ENCODE measurements around the gene KLK15.
"Not testable (repeated sequence)": the region's sequence is repeated elsewhere in the genome, so short reads cannot be mapped to it uniquely, and the experiment has no call there.

Gene KLK15

DNA sequence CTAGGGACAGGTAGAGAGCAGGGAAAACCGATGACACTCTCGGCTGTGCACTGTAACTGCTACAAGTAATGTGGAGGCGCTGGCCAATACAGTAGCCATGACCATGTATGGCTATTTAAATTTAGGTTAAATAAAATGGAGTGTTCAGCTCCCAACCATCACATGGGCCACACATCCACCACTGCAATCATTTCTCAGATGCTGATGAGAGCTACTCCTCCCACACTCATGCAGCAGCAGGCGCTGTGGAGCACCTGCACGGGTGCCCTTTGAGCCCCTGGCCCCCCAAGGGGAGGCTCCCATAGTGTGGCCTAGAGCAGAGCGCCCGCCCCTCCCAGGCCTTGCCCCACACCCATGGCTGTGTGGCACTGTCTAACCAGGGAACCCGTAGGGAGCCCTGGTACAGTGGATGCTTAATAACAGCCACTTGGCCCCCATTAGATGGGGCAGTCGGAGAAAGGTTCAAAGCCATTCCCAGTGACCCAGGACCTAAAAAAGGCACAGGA, 37.2 kb downstream of the KLK15 start:
- DNase-seq (ENCODE audit: low read depth) = no peak

DNA sequence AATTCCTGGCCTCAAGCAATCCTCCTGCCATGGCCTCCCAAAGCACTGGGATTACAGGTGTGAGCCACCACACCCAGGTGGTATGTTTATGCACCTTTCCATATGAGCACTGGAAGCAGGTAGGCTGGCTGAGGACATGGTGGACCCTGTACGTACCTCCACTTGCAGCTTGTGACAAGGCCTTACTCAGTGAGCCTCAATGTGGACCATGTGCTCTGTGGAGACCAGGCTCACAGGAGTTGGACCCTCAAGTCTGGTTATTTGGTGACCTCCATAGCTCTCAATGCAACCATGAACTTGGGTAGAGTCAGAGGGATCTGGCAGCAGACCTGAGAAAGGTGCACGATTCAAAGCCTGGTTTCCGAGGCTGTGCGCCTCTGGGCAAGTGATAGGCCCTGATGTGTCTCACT, 37.7 kb downstream of the KLK15 start:
- DNase-seq (ENCODE audit: low read depth) = no peak

DNA sequence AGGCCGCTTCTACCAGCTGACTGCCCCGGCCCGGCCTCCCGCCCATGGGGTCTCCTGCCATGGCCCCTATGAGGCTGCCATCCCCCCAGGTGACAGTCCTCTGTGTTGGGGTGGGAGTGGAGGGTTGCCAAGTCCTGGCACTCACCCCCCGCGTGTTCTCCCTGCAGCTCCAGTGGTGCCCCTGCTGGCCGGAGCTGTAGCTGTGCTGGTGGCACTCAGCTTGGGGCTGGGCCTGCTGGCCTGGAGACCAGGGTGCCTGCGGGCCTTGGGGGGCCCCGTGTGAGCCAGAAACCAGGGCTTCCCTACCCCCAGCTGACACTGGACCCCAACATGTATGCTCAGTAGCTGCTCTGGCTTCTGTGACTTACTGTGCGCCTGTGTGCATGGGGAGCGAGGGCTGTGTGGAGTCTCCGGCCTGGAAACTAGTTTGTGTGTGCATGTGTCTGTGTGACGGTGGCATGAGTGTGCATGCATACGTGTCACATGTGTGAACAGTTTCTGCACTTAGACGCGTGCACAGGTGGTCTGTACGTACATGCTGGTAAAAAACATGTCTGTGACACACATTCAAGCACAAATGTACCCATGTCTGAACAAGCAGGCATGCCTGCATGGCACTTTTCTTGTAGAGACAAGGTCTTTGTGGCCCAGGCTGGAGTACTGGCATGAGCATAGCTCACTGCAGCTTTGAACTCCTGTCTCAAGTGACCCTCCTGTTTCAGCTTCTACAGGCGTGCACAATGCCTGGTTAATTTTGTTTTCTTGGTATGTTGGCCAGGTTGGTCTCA, 38.3 kb downstream of the KLK15 start:
- DNase-seq (ENCODE audit: low read depth) = no peak

DNA sequence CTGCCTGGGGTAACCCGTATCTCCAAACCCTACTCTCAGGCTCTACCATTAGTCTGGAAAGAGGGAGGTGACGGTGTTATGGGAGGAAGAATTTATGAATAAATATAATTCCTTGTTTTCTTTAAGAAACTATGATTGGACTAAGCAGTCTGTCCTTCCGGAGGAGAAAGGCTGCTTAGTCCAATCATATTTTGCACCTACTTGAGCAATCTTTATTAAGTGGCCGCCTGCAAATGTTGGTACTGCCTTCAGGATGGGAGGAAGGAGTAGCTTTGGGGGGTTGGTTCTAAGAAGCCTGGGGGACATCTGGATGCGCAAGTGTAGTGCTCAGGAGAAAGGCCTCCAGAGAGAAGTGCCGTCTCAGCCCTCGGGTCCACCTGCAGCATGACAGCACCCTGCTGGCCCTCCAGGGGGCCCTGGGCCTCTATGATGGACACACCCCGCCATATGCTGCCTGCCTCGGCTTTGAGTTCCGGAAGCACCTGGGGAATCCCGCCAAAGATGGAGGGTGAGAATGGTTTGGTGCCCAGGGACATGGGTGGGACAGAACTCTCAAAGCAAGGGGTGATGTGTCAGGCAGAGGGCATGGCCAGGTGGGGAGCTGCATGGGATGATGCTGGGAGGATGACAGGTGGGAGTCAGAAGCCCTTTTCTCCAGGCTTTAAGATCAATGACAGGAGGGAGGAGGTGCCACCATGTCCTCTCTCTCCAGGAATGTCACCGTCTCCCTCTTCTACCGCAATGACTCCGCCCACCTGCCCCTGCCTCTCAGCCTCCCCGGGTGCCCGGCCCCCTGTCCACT, 39.1 kb downstream of the KLK15 start:
- DNase-seq (ENCODE audit: low read depth) = no peak

DNA sequence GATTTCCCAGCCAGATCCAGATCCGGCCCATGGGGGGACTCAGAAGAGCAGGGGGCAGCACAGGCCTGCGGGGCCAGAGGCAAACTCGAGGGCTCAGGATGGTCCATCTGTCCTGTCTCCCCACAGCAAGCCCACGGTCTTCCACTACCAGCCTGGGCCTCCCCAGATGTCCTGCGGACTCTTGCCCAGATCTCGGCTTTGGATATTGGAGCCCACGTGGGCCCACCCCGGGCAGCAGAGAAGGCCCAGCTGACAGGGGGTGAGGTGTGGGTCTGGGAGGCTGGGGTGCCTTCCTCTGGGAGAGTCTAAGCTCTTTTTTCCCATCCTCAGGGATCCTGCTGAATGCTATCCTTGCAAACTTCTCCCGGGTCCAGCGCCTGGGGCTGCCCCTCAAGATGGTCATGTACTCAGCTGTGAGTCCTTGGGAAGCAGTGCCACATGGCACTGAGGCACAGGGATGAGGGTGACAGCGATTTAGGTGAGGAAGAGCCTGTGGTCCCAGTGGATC, 39.8 kb downstream of the KLK15 start:
- DNase-seq (ENCODE audit: low read depth) = no peak

DNA sequence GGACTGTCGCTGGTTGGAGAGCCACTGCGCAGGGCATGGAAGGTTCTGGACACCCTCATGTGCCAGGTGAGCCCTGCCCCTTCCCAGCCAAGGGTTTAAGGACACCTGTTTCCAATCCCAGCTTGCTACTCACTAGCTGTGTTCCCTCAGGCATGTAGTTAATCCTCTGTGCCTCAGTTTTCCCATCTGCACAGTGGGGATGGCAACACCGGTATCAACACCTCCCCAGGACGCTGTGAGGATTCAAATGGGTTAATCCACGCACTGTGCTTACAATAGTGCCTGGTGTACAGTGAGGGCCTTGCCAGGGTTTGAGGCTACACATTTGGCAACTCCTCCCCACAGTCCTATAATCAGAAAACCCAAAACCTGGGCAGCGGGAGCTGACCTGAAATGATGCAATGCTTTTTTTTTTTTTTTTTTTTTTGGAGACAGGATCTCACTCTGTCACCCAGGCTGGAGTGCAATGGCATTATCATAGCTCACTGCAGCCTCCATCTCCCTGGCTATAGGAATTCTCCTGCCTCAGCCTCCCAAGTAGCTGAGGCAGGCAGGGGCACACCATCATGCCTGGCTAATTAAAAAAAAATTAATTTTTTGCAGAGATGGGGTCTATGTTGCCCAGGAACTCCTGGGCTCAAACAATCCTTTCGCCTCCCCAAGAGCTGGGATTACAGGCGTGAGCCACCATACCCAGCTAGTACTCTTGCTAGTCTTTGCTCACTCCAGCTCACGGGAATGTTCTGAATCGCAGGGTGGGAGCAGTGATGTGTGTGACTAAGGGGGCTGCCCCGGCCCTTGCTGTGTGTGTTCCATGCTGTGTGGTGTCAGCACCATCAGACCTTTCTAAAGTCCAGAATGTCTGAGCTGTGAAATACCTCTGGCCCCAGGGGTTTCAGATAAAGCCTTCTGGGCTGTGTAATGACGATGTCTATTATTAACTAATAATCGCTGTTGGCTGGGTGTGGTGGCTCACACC, 40.8 kb downstream of the KLK15 start:
- DNase-seq (ENCODE audit: low read depth) = no peak

DNA sequence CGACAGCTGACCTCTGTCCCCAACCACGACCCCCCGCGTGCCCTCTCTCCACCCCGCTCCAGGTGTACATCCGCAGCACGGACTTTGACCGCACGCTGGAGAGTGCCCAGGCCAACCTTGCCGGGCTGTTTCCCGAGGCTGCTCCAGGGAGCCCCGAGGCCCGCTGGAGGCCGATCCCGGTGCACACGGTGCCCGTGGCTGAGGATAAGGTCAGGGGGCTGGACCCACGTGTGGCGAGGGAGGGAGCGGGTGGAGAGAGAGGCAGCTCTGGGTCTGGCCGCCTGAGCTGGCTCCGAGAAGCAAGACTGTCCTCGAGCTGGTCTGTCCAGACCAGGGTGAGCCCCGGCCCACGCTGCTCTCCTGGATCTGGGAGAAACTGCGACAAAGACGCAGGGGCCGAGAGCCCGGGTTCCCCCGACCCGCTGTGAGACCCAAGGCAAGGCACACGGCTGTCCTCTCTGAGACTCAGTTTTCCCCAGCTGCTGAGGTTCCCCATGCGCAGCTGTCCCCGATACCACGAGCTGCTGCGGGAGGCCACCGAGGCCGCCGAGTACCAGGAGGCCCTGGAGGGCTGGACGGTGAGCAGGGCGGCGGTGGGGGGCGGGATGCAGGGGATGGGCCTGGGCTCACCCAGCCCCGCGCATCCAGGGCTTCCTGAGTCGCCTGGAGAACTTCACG, 41.6 kb downstream of the KLK15 start:
- no peak for DNase-seq (ENCODE audit: low read depth)

DNA sequence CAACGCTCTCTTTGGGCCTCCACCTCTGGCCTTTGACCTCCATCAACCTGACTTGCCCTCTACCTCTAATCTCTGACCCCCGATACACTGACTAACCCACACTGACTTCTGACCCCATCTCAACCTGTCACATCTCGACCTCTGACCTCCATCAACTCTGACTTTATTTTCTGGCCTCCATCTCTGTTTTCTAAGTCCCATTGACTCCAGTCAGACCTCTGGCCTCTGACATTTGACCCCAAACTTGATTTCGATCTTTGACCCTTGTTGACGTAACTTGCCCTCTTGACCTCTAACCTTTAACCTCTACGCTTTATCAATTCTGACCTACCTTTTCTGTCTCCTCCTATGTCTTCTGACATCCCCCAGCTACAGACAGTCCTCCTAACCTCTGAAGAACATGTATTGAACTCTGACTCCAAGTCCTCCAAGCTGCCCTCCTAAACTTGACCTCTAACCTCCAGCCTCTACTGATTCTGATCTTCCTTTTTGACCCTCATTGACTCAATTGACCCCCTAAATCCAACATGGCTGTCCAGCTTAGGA, 42.4 kb downstream of the KLK15 start:
- no peak for DNase-seq (ENCODE audit: low read depth)

DNA sequence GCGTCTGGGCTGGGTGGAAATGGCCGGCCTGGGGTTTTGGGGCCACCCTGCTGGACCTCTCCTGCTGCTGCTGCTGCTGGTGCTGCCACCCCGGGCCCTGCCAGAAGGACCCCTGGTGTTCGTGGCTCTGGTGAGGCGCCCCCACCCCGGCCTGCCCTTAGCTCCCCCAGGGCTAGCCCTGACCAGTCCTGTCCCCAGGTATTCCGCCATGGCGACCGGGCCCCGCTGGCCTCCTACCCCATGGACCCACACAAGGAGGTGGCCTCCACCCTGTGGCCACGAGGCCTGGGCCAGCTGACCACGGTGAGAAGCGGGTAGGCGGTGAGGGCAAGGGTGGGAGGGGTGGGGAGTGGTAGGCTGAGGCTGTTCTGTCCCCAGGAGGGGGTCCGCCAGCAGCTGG, 43.0 kb downstream of the KLK15 start, which contains the start of gene ACP4:
ACP4 (plus strand) TSS at position 20 of the 400 bp plus-strand sequence; CDS start at position 20, 0 bp downstream.
- DNase-seq (ENCODE audit: low read depth) = no peak

DNA sequence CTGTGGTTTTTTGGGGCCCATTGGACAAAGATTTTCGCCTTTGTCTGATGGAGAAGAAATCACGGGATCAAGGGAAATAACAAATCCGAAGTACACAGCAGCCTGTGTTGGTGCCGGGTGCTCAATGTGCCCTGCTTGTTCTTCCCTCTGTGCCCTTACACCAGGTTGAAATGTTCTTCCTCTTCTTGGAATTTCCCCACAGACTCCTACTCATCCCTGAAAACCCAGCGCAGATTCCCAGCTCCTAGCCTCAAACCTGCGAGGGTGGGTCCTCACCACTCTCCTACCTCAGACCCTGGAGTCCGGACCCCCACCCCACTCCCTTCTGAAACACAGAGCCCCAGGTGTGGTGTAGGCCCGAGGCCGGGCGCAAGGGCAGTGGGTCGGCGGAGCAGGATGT, 48.0 kb downstream of the KLK15 start:
- DNase-seq (ENCODE audit: low read depth) = no peak

DNA sequence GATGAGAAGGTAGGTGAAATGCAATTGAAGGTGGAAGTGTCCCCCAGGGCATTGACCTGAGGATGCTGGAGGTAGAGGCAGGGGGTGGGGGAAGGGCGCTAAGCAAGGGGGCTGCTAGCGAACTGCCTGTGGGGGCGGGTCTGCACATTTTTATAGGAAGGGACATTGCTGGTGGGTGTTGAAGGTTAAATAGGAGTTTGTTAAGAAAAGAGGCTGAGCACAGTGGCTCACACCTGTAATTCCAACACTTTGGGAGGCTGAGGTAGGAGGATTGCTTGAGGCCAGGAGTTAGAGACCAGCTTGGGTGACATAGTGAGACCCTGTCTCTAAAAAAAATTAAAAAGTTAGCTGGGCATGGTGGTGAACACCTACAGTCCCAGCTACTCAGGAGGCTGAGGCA, 48.7 kb downstream of the KLK15 start:
- no peak for DNase-seq (ENCODE audit: low read depth)

DNA sequence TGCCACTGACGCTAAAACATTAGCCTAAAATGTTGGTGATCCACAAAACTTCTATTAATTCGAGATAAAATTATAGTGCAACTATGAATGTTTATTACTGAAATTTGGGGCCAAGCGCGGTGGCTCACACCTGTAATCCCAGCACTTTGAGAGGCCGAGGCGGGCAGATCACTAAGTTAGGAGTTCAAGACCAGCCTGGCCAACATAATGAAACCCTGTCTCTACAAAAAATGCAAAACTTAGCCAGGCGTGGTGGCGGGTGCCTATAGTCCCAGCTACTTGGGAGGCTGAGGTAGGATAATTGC, 49.6 kb downstream of the KLK15 start:
- DNase-seq (ENCODE audit: low read depth) = not testable (repeated sequence)

DNA sequence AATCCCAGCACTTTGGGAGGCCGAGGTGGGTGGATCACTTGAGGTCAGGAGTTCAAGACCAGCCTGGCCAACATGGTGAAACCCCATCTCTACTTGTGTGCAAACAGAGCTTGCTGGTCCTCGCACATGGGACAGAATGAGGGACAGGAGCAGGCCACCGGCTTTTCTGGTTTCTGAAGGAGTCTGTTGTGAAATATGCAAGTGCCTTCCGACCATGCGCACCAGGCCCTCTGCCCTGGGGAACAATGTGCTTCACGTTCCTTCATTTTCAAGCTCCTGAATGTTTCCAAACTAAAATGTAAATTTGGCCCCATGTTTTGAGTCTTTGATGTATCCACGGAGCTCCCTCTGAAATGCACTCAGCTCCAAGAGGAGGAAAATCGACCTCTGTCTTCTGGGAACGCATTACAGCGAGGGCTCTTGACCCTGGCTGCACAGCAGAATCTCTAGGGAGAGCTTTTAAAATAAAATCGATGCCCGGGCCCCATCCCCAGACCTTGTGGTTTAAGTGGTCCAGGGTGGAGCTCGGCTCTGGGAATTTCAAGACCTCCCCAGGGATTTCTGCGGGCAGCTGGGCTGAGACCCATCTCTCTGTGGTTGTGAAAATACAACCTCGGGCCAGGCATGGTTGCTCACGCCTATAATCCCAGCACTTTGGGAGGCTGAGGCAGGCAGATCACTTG, 52.5 kb downstream of the KLK15 start:
- DNase-seq (ENCODE audit: low read depth) = no peak

DNA sequence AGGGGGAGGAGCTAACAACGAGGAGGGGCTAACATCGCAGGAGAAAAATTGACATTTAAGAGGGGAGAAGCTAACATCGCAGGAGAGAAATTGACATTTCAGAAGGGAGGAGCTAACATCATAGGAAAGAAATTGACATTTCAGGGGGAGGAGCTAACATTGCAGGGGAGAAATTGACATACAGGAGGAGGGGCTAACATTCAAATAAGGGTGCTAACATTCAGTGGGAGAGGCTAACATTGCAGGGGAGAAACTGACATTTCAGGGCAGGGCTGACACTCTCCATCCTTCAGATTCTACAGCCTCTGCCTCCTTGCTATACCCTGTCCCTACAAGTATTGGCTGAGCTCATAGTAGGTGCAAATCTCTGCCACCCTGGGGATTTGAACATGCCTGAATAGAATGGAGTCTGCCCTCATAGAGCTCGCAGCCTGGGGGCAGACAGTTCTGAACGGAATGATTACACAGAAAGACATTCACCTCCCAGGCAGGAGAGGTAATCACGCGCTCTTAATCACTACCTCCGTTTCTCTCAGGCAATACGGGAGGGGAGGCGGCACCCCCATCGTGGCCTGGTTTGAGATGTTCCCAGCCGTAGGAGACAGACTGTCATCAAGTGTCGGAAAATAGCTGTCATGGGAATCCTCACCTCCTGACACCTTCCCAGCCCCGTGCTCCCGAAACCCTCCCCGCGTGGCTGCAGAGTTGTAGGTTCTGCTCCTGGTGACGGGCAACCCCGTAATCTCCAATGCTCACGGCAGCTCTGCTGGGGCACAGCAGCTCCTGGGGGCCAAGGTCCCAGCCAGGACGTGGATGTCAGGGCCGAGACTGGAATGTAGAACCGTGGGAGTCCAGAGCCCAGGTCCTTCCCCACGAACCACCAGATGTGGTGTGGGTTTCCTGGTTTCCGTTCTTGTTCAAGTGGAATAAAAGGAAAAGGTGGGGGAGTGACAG, 53.6 kb downstream of the KLK15 start:
- no peak for DNase-seq (ENCODE audit: low read depth)

DNA sequence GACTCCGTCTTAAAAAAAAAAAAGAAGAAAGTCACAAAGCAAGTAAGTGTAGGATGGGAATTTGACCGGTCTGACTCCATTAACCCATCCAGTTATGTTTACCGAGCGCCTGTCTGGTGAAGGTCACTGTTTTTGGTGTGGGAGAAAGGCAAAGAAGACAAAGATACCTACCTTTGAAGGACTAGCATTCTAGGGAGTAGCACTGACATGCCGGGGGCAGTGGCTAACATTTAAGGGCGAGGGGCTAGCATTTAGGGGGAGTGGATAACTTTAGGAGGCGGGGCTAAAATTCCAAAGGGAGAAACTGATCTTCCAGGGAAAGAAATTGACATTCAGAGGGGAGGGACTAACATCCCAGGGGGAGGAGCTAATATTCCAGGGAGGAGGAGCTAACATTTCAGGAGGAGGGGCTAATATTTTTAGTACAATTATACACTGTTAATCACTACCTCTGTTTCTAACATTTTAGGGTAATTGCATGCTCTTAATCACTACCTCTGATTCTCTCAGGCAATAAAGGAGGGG, 54.4 kb downstream of the KLK15 start:
- no peak for DNase-seq (ENCODE audit: low read depth)

DNA sequence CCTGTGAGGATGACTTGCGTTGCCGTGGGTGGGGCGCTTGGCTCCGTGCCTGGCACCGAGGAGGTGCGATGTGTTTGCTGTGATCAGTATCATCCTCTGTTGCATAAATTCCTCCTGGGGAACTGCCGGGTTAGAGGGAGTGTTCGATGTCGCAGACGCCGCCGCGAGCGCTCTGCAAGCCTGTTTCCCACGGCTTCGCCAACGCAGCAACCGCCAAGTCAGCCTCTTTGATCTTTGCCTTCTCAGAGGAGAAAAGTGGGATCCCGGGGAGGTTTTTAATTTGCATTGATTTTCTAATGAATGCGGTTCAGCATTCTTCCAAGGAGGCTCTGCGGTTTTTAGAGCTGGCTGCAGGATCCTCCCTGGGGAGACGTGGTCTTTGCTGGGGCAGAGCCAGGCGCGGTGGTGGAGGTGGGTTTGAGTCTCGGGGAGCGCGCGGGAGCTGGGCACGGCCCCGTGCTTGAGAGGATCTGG, 55.5 kb downstream of the KLK15 start:
- DNase-seq (ENCODE audit: low read depth) = no peak

DNA sequence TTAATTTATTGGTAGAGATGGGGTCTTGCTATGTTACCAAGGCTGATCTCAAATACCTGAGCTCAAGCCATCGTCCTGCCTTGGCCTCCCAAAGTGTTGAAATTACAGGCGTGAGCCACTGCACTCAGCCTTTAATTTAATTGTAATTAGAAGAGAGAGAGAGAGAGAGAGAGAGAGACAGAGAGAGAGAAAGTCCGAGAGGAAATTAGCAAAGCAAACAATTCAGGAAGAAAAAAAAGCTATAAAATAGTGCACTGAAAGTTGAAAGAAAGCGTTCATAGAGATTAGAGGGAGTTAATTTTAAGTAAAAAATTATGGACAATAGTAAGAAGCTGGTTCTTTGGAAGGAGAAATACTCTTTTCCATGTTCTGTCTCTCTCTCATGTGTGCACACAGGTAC, 56.1 kb downstream of the KLK15 start:
- no peak for DNase-seq (ENCODE audit: low read depth)

DNA sequence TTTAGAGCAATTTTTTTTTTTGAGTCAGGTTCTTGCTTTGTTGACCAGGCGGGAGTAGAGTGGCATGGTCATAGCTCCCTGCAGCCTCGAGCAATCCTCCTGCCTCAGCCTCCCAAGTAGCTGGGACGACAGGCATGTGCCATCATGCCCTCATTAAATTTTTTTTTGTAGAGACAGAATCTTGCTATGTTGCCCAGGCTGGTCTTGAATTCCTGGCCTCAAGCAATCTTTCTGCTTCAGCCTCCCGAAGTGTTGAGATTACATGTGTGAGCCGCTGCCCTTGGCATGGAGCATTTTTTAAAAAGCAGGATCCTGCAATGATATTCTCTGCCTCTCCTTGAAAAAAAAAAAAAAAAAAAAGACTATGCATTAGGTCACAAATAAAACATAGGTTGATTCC, 57.2 kb downstream of the KLK15 start:
- no peak for DNase-seq (ENCODE audit: low read depth)

All from GM04503 (cell line).